Peyer's patch (tissue), 4 donors: Measurements from ENCODE around the gene CXorf65. TPM values are rescaled to one million over a fixed set of nuclear protein-coding genes. Genes with fewer than 3 reads are reported as not detected.

ENCODE experiments used
- DNase-seq, 3 donors: peaks; one replicate each; pipeline ENCODE4 v3.0.0-alpha.2; 2017 to 2019
- H3K27ac ChIP-seq, 4 donors: fragments of 200-600 bp; sonication (generic); one replicate each; pipeline ENCODE4 v1.5.1; 2016 to 2019
- H3K27me3 ChIP-seq, 2 donors: fragments of 200-600 bp; sonication (generic); one replicate each; pipeline ENCODE4 v1.5.1; 2019
- H3K36me3 ChIP-seq, 3 donors: fragments of 200-600 bp; sonication (generic); one replicate each; pipeline ENCODE4 v1.5.1; 2016 to 2019
- H3K4me1 ChIP-seq, 4 donors: fragments of 200-600 bp; sonication (generic); one replicate each; pipeline ENCODE4 v1.5.1; 2016 to 2019
- H3K4me3 ChIP-seq, 4 donors: fragments of 200-600 bp; sonication (generic); 1 replicate in 3 of 4; 2 replicates in 1 of 4; pipeline ENCODE4 v1.5.1; 2016 to 2019; ENCODE audit warnings: mild to moderate bottlenecking in 1 of 4
- H3K9me3 ChIP-seq, 4 donors: fragments of 200-600 bp; sonication (generic); one replicate each; pipeline ENCODE4 v1.5.1; 2016 to 2019; ENCODE audit warnings: mild to moderate bottlenecking in 1 of 4
- POLR2A ChIP-seq, 2 donors: fragments of 450-650 bp; IDR thresholded peaks; one replicate each; pipeline ENCODE4 v1.5.1; 2017; ENCODE audit warnings: antibody characterized with exemption in 2 of 2, mild to moderate bottlenecking in 2 of 2, moderate library complexity in 2 of 2
- total RNA-seq, 4 donors: library from RNA; depleted of rRNA; stranded (reverse); fragments of >200 nt; gene quantifications; one replicate each; pipeline ENCODE4 v1.1.0, GENCODE V29; 2016
- TF ChIP-seq, protein P1 (sequence below), 6 experiments: fragments of 450-650 bp in 4 of 6; fragments of 200-600 bp in 2 of 6; sonication (generic) in 1 of 6; IDR thresholded peaks; one replicate each; pipeline ENCODE4 v1.5.1; 2017 to 2019; ENCODE audit warnings: antibody characterized with exemption in 6 of 6, mild to moderate bottlenecking in 3 of 6, moderate library complexity in 1 of 6

The CXorf65 gene
- total RNA-seq, 4 donors from 2014 or later: not detected

DNA sequence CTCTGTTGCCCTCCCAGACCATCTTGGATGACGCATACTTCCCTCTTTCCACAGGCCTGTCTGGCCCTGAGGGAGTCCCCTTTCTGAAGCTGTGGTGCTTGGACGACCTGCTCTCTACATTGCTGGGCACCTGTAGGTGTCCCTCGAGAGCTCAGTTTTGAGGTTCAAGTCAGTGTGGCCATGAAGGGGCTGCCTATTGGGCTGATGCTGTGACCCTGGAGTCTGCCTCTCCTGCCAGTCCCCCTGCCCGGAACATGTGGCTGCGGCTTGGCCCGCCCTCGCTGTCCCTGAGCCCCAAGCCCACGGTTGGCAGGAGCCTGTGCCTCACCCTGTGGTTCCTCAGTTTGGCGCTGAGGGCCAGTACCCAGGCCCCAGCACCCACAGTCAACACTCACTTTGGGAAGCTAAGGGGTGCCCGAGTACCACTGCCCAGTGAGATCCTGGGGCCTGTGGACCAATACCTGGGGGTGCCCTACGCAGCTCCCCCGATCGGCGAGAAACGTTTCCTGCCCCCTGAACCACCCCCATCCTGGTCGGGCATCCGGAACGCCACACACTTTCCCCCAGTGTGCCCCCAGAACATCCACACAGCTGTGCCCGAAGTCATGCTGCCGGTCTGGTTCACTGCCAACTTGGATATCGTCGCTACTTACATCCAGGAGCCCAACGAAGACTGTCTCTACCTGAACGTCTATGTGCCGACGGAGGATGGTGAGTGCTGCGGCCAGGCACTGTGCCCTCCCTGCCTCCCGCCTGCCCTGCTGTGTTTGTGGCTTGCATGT, 41.1 kb upstream of the CXorf65 start:
- H3K9me3 ChIP-seq: no peaks in the 10 kb centered on the region
- no peak overlapping the region for H3K4me3 ChIP-seq
- TF ChIP-seq POLR2A (IDR thresholded peaks at IDR 0.05): no peak
- no peaks in the 10 kb centered on the region for H3K27me3 ChIP-seq
- no peak for DNase-seq
- H3K4me1 ChIP-seq: no peaks in the 10 kb centered on the region
- no peaks in the 10 kb centered on the region for H3K36me3 ChIP-seq
- H3K27ac ChIP-seq: no peak overlapping the region

DNA sequence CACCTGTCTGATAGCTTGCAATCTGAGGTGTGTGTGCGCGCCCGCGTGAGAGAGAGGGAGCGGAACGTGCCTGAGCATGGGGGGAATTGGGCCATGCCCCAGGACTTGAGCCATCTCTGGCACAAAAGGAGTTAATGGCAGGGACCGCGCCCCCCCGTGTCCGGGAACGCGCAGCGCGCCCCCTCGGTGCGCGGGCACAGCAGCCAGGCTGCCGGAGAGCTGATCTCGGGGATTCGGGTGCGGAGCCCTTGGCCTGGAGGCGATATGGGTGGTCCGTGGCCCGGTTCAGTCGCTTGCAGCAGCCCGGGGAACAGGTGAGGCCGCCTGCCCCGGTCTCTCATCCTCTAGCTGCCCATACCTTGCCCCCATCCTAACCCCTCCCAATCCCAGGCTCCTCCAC, 38.1 kb upstream of the CXorf65 start, which contains the start of gene NLGN3:
NLGN3 (plus strand) TSS at position 191 of the 400 bp plus-strand sequence. CDS start 2,909 bp downstream, outside the sequence.
- Histone ChIP-seq H3K9me3 (no peaks in the 10 kb centered on the region), H3K4me3 (peak within 1 kb of the TSS in 3 of 4 donors; percentile 9 to 22 (median 14)), H3K27me3 (no peaks in the 10 kb centered on the region), H3K36me3 (peaks cover 0 to 15% (median 0%) of the 10 kb centered on the region in 3 donors), H3K27ac (no peak within 1 kb of the TSS), H3K4me1 (no peaks in the 10 kb centered on the region)
- no peak for TF ChIP-seq POLR2A (IDR thresholded peaks at IDR 0.05)
- TF ChIP-seq, protein P1, sequence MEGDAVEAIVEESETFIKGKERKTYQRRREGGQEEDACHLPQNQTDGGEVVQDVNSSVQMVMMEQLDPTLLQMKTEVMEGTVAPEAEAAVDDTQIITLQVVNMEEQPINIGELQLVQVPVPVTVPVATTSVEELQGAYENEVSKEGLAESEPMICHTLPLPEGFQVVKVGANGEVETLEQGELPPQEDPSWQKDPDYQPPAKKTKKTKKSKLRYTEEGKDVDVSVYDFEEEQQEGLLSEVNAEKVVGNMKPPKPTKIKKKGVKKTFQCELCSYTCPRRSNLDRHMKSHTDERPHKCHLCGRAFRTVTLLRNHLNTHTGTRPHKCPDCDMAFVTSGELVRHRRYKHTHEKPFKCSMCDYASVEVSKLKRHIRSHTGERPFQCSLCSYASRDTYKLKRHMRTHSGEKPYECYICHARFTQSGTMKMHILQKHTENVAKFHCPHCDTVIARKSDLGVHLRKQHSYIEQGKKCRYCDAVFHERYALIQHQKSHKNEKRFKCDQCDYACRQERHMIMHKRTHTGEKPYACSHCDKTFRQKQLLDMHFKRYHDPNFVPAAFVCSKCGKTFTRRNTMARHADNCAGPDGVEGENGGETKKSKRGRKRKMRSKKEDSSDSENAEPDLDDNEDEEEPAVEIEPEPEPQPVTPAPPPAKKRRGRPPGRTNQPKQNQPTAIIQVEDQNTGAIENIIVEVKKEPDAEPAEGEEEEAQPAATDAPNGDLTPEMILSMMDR (IDR thresholded peaks at IDR 0.05): no peak
- no peak for DNase-seq

- no peak for DNase-seq
- H3K36me3 ChIP-seq: peaks cover 0 to 26% (median 0%) of the 10 kb centered on the region in 3 donors
- no peaks in the 10 kb centered on the region for H3K4me1 ChIP-seq
- no peak overlapping the region for H3K27ac ChIP-seq
- no peak overlapping the region for H3K4me3 ChIP-seq
- no peaks in the 10 kb centered on the region for H3K27me3 ChIP-seq
- no peak for TF ChIP-seq POLR2A (IDR thresholded peaks at IDR 0.05)
- TF ChIP-seq, protein P1 (IDR thresholded peaks at IDR 0.05): no peak
- H3K9me3 ChIP-seq: no peaks in the 10 kb centered on the region
Measured at GRCh38 chrX:71143508-71143907, 37.0 kb upstream of the CXorf65 start.

DNA sequence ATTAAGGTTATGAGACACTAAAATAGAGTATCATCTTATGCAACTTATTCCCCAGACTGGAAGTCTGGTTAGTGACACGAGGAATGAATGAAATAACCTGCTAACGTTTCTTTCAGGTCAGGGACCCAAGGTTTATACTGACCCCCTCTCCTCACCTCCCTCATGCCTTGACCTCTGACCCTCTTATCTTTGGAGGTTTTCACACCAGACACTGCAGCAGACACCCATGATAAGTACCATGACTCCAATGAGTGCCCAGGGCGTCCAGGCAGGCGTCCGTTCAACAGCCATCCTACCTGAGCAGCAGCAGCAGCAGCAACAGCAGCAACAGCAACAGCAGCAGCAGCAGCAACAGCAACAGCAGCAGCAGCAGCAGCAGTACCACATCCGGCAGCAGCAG, 33.9 kb upstream of the CXorf65 start:
- TF ChIP-seq, protein P1 (IDR thresholded peaks at IDR 0.05): no peak
- TF ChIP-seq POLR2A (IDR thresholded peaks at IDR 0.05): no peak
- Histone ChIP-seq H3K4me3 (no peak overlapping the region), H3K36me3 (peaks cover 0 to 54% (median 0%) of the 10 kb centered on the region in 3 donors), H3K27me3 (no peaks in the 10 kb centered on the region), H3K27ac (no peak overlapping the region), H3K4me1 (no peaks in the 10 kb centered on the region), H3K9me3 (no peaks in the 10 kb centered on the region)
- DNase-seq: no peak

GRCh38 chrX:71131510-71131909, 25.0 kb upstream of the CXorf65 start:
- Histone ChIP-seq H3K9me3 (no peaks in the 10 kb centered on the region), H3K27ac (no peak overlapping the region), H3K4me3 (no peak overlapping the region), H3K27me3 (no peaks in the 10 kb centered on the region), H3K36me3 (peaks cover 0 to 66% (median 0%) of the 10 kb centered on the region in 3 donors), H3K4me1 (no peaks in the 10 kb centered on the region)
- TF ChIP-seq, protein P1 (IDR thresholded peaks at IDR 0.05): no peak
- no peak for TF ChIP-seq POLR2A (IDR thresholded peaks at IDR 0.05)
- no peak for DNase-seq
